H1 (cell line): ENCODE measurements around the gene FMO3. TPM values are rescaled to one million over a fixed set of nuclear protein-coding genes. Genes with fewer than 3 reads are reported as not detected.

Experiments used
- CTCF ChIA-PET: fragments of 300-600 bp; sonication (Branson Sonifier 250); formaldehyde crosslinking; loops from one replicate; lab custom pipeline; 2021; ENCODE audit not compliant: partially characterized antibody; lab: Charles Lee
- POLR2A ChIA-PET: fragments of 300-600 bp; sonication (Branson Sonifier 250); formaldehyde crosslinking; loops from one replicate; lab custom pipeline; 2021; ENCODE audit warnings: inconsistent platforms; ENCODE audit not compliant: partially characterized antibody; lab: Charles Lee
- DNase-seq, 2 experiments: peaks; one replicate each; pipeline versions ENCODE4 v3.0.0 to v3.0.0-alpha.2; 2010 to 2022; ENCODE audit warnings: low spot score in 2 of 2, low read depth in 1 of 2, mixed read lengths in 1 of 2
- FAIRE-seq: peaks from 2 replicates; lab custom pipeline; 2011; peaks lifted over from hg19 to GRCh38; lab: Jason Lieb, UNC
- H2AFZ ChIP-seq: 2 replicates; pipeline ENCODE4 v1.8.1; 2012; ENCODE audit warnings: low read length, inconsistent platforms
- H2AK5ac ChIP-seq: 2 replicates; pipeline ENCODE4 v1.6.1; 2013; ENCODE audit warnings: low read depth, low read length
- H2BK120ac ChIP-seq: replicated peaks from 2 replicates; pipeline ENCODE3; 2013; ENCODE audit warnings: low read depth, low read length, inconsistent platforms
- H2BK12ac ChIP-seq: 2 replicates; pipeline ENCODE4 v1.6.1; 2013; ENCODE audit warnings: low read depth, low read length
- H2BK15ac ChIP-seq: 2 replicates; pipeline ENCODE4 v1.6.1; 2013; ENCODE audit warnings: low read length
- H2BK20ac ChIP-seq: 2 replicates; pipeline ENCODE4 v1.6.1; 2013; ENCODE audit warnings: low read length
- H2BK5ac ChIP-seq: 2 replicates; pipeline ENCODE4 v1.6.1; 2013; ENCODE audit warnings: low read depth, low read length
- H3K14ac ChIP-seq: 2 replicates; pipeline ENCODE4 v1.6.1; 2013; ENCODE audit warnings: inconsistent platforms; ENCODE audit not compliant: insufficient read length
- H3K18ac ChIP-seq: 2 replicates; pipeline ENCODE4 v1.6.1; 2013; ENCODE audit warnings: low read length; ENCODE audit errors: extremely low read depth
- H3K23ac ChIP-seq: 2 replicates; pipeline ENCODE4 v1.6.1; 2013; ENCODE audit warnings: inconsistent platforms; ENCODE audit not compliant: insufficient read length
- H3K23me2 ChIP-seq: 2 replicates; pipeline ENCODE4 v1.6.1; 2013; ENCODE audit warnings: low read depth, low read length
- H3K27ac ChIP-seq: 2 replicates; pipeline ENCODE4 v1.6.1; 2011; ENCODE audit warnings: low read depth, low read length, inconsistent platforms
- H3K27me3 ChIP-seq, 4 experiments: replicated peaks in 1 of 4; 1 replicate in 1 of 4; 2 replicates in 3 of 4; pipeline versions ENCODE4 v1.6.1 to v1.8.1; 2011 to 2013; ENCODE audit warnings: low read length in 3 of 4, mild to moderate bottlenecking in 3 of 4, inconsistent platforms in 2 of 4, mixed read lengths in 2 of 4, moderate library complexity in 1 of 4; ENCODE audit not compliant: control insufficient read depth in 3 of 4, insufficient read depth in 3 of 4; ENCODE audit errors: extremely low read depth in 1 of 4
- H3K36me3 ChIP-seq, 4 experiments: 2 replicates each; pipeline versions ENCODE4 v1.6.1 to v1.8.1; 2011 to 2013; ENCODE audit warnings: mild to moderate bottlenecking in 4 of 4, low read length in 3 of 4, moderate library complexity in 2 of 4, control low read depth in 1 of 4, inconsistent platforms in 1 of 4; ENCODE audit not compliant: insufficient read depth in 4 of 4, control insufficient read depth in 2 of 4
- H3K4ac ChIP-seq: replicated peaks from 2 replicates; pipeline ENCODE3; 2013; ENCODE audit warnings: low read length, low read depth, mixed read lengths, inconsistent platforms; ENCODE audit not compliant: insufficient read length
- H3K4me1 ChIP-seq, 4 experiments: replicated peaks in 1 of 4; 1 replicate in 1 of 4; 2 replicates in 3 of 4; pipeline versions ENCODE4 v1.6.1 to v1.8.1; 2011 to 2013; ENCODE audit warnings: low read length in 3 of 4, inconsistent platforms in 2 of 4, mixed read lengths in 1 of 4; ENCODE audit not compliant: insufficient read depth in 4 of 4, control insufficient read depth in 3 of 4
- H3K4me2 ChIP-seq, 2 experiments: 2 replicates each; pipeline versions ENCODE4 v1.6.1 to v1.8.1; 2011 to 2013; ENCODE audit warnings: low read depth in 2 of 2, low read length in 2 of 2, control low read depth in 1 of 2, inconsistent platforms in 1 of 2, mild to moderate bottlenecking in 1 of 2; ENCODE audit not compliant: insufficient read depth in 1 of 2
- H3K4me3 ChIP-seq, 4 experiments: fragments of 200-600, 300-600 bp in 1 of 4; sonication (generic), shearing (Covaris generic), sonication (Bioruptor Twin) in 1 of 4; 2 replicates each; pipeline versions ENCODE4 v1.5.1 to v1.8.1; 2011 to 2016; ENCODE audit warnings: low read length in 4 of 4, low read depth in 3 of 4, control low read depth in 2 of 4, inconsistent platforms in 2 of 4, mild to moderate bottlenecking in 2 of 4, mixed read lengths in 1 of 4, moderate library complexity in 1 of 4; ENCODE audit not compliant: insufficient read depth in 2 of 4; ENCODE audit errors: extremely low read depth in 1 of 4
- H3K56ac ChIP-seq: replicated peaks from 2 replicates; pipeline ENCODE3; 2013; ENCODE audit warnings: low read depth, mild to moderate bottlenecking, mixed read lengths, low read length, inconsistent platforms; ENCODE audit not compliant: insufficient read length
- H3K79me1 ChIP-seq: 2 replicates; pipeline ENCODE4 v1.6.1; 2013; ENCODE audit warnings: low read depth, low read length, control low read depth
- H3K79me2 ChIP-seq, 2 experiments: 2 replicates each; pipeline versions ENCODE4 v1.6.1 to v1.8.1; 2012 to 2013; ENCODE audit warnings: low read length in 2 of 2, mild to moderate bottlenecking in 2 of 2, inconsistent platforms in 1 of 2; ENCODE audit not compliant: insufficient read depth in 2 of 2, control insufficient read depth in 1 of 2
- H3K9ac ChIP-seq, 4 experiments: replicated peaks in 1 of 4; 1 replicate in 1 of 4; 2 replicates in 3 of 4; pipeline versions ENCODE4 v1.6.1 to v1.8.1; 2011 to 2013; ENCODE audit warnings: low read depth in 3 of 4, low read length in 3 of 4, control low read depth in 2 of 4, mild to moderate bottlenecking in 2 of 4, moderate library complexity in 2 of 4, inconsistent platforms in 1 of 4; ENCODE audit errors: extremely low read depth in 1 of 4
- H3K9me3 ChIP-seq, 2 experiments: 2 replicates each; pipeline versions ENCODE4 v1.6.1 to v1.8.1; 2012 to 2013; ENCODE audit warnings: mild to moderate bottlenecking in 2 of 2, moderate library complexity in 2 of 2, control low read depth in 1 of 2, inconsistent platforms in 1 of 2, low read depth in 1 of 2, low read length in 1 of 2, mixed read lengths in 1 of 2; ENCODE audit not compliant: insufficient read depth in 2 of 2
- H4K20me1 ChIP-seq, 2 experiments: replicated peaks in 1 of 2; 2 replicates each; pipeline versions ENCODE3 to v1.8.1; 2011 to 2013; ENCODE audit warnings: inconsistent platforms in 2 of 2, low read length in 2 of 2, mild to moderate bottlenecking in 1 of 2; ENCODE audit not compliant: insufficient read depth in 2 of 2, control insufficient read depth in 1 of 2
- H4K5ac ChIP-seq: 2 replicates; pipeline ENCODE4 v1.6.1; 2013; ENCODE audit warnings: low read length, low read depth, mixed read lengths, inconsistent platforms; ENCODE audit not compliant: insufficient read length
- H4K8ac ChIP-seq: 2 replicates; pipeline ENCODE4 v1.8.0; 2013; ENCODE audit warnings: mild to moderate bottlenecking, moderate library complexity, low read length, inconsistent platforms; ENCODE audit not compliant: insufficient read depth; ENCODE audit errors: extremely low read depth
- H4K91ac ChIP-seq: replicated peaks from 2 replicates; pipeline ENCODE3; 2013; ENCODE audit warnings: low read length, mixed read lengths, inconsistent platforms; ENCODE audit not compliant: insufficient read length
- FOSL1 ChIP-seq: IDR thresholded peaks from 2 replicates; pipeline ENCODE4 v1.6.1; 2011; ENCODE audit warnings: mild to moderate bottlenecking, low read depth, low read length, moderate library complexity; ENCODE audit not compliant: insufficient read depth
- KDM4A ChIP-seq: IDR thresholded peaks from one replicate; pipeline ENCODE4 v1.7.1; 2012; ENCODE audit warnings: low read depth, mild to moderate bottlenecking, moderate library complexity, low read length, inconsistent platforms; ENCODE audit not compliant: severe bottlenecking
- PHF8 ChIP-seq: fragments of 200-600 bp; sonication (generic); conservative IDR thresholded peaks from 2 replicates; pipeline ENCODE4 v1.7.1; 2012; ENCODE audit warnings: low read depth, mild to moderate bottlenecking, inconsistent platforms, low read length, moderate library complexity
- SIN3A ChIP-seq, 2 experiments: IDR thresholded peaks in 1 of 2; conservative IDR thresholded peaks in 1 of 2; 2 replicates each; pipeline ENCODE4 v1.6.1; 2011 to 2012; ENCODE audit warnings: low read length in 2 of 2, improper control_type of control experiment in 1 of 2, low read depth in 1 of 2, mild to moderate bottlenecking in 1 of 2
- SP4 ChIP-seq: IDR thresholded peaks from 2 replicates; pipeline ENCODE4 v1.6.1; 2012; ENCODE audit warnings: low read length, inconsistent platforms
- TAF1 ChIP-seq: IDR thresholded peaks from 2 replicates; pipeline ENCODE4 v1.6.1; 2011; ENCODE audit warnings: mild to moderate bottlenecking, low read depth, low read length
- TCF12 ChIP-seq: IDR thresholded peaks from 2 replicates; pipeline ENCODE4 v1.6.1; 2011; ENCODE audit warnings: low read depth, mild to moderate bottlenecking, low read length
- WGBS, 2 experiments: shearing (Covaris generic) in 1 of 2; methylation state at CpG; one replicate each; pipeline versions ENCODE4 v1.1.6 to v1.1.7; 2013 to 2015; ENCODE audit warnings: low lambda C conversion rate in 2 of 2, mixed read lengths in 2 of 2, inconsistent platforms in 1 of 2, low coverage in 1 of 2, missing lambda C conversion rate in 1 of 2; ENCODE audit not compliant: insufficient replicate concordance in 2 of 2, insufficient coverage in 1 of 2, insufficient read length in 1 of 2; ENCODE audit errors: extremely low coverage in 1 of 2, missing lambda C conversion rate in 1 of 2; 5-methylcytosine and 5-hydroxymethylcytosine counted together
- polyA plus RNA-seq, 7 experiments: library from polyadenylated mRNA; depleted of rRNA in 3 of 7; stranded (reverse) in 5 of 7; unstranded in 2 of 7; fragments of >200 nt in 5 of 7; fragments of 200-250 nt in 2 of 7; gene quantifications; 1 replicate in 5 of 7; 2 replicates in 1 of 7; 4 replicates in 1 of 7; pipeline versions ENCODE4 v1.2.1 to v1.2.3, GENCODE V29; 2011 to 2013; ENCODE audit warnings: missing spikeins in 2 of 7, mixed read lengths in 2 of 7
- total RNA-seq: library from RNA; stranded (reverse); fragmentation: NEBNext Ultra II Directional; extraction: Animal tissue kit (Norgen Biotek cat#: 25700); gene quantifications from 2 replicates; pipeline ENCODE4 v1.2.1, GENCODE V29; 2021

Gene FMO3
- total and polyA plus RNA-seq, 2 of the 8 experiments (the other 6 are each of a cell fraction or from before 2014, with no cell fraction given): not detected

DNA sequence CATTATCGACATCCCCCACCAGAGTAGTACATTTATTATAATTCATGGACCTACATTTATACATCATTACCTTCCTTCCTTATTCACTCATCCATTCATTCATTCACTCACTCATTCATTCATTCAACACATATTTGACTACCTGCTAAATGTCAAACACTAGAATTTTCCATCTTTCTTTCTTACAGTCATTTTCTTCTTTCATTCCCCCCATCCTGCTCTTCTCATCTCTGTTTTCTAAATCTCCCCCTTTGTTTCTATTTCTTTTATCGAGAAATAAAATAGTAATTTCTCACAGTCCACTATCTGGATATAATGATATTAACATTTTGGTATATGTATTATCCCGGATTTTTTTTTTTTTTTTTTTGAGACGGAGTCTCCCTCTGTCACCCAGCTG, 27.8 kb upstream of the FMO3 start:
- Histone ChIP-seq H3K9me3 (no peaks in the 10 kb centered on the region), H2AFZ (no peak overlapping the region), H2BK20ac (no peak overlapping the region), H3K36me3 (no peaks in the 10 kb centered on the region), H3K27me3 (no peaks in the 10 kb centered on the region), H4K20me1 (no peaks in the 10 kb centered on the region), H3K4me1 (no peaks in the 10 kb centered on the region), H3K18ac (no peak overlapping the region), H3K4me2 (no peak overlapping the region), H3K4ac (no peak overlapping the region), H4K8ac (no peak overlapping the region), H3K27ac (no peak overlapping the region), H2BK12ac (no peak overlapping the region), H2BK15ac (no peak overlapping the region), H3K23me2 (no peaks in the 10 kb centered on the region; the same call in 1 of the 2 replicates), H3K14ac (no peak overlapping the region), H4K91ac (no peak overlapping the region), H3K23ac (no peak overlapping the region), H2BK5ac (no peak overlapping the region), H3K79me1 (no peaks in the 10 kb centered on the region), H2AK5ac (no peak overlapping the region), H2BK120ac (no peak overlapping the region), H3K9ac (no peak overlapping the region), H3K4me3 (no peak overlapping the region), H3K79me2 (no peaks in the 10 kb centered on the region), H4K5ac (no peak overlapping the region), H3K56ac (no peak overlapping the region)
- 75% methylated on average over 3 of the region's 4 CpGs; no CpG with 5 or more reads in 1 of the 2 experiments for WGBS, 2 experiments
- ChIA-PET CTCF (no interaction called here), POLR2A (no interaction called here)
- no peak for TF ChIP-seq PHF8
- TF ChIP-seq TAF1: no peak
- TF ChIP-seq KDM4A: no peak
- TF ChIP-seq SP4: no peak
- no peak for TF ChIP-seq SIN3A (conservative IDR thresholded peaks at IDR 0.05 in 1 of 2, IDR thresholded peaks at IDR 0.05 in 1 of 2; ENCODE audit: low read depth in 1 of 2, low read length in 2 of 2)
- TF ChIP-seq FOSL1: no peak
- TF ChIP-seq TCF12: no peak
- DNase-seq (no peak), FAIRE-seq (no peak)
